ENCODE results near the gene BFSP2.

Gene BFSP2

GRCh38 chr3:133384331-133385027, 15.4 kb upstream of the BFSP2 start:
- no peak for DNase-seq

- DNase-seq: no peak
Measured at GRCh38 chr3:133386876-133387275, 13.0 kb upstream of the BFSP2 start.

GRCh38 chr3:133387341-133387740, 12.5 kb upstream of the BFSP2 start:
- no peak for DNase-seq

- no peak for DNase-seq
Measured at GRCh38 chr3:133388696-133389395, 11.0 kb upstream of the BFSP2 start.

- no peak for DNase-seq
Measured at GRCh38 chr3:133390715-133391114, 9.1 kb upstream of the BFSP2 start.

- DNase-seq: no peak
Measured at GRCh38 chr3:133393204-133393603, 6.7 kb upstream of the BFSP2 start.

- DNase-seq: no peak
Measured at GRCh38 chr3:133393691-133394474, 6.0 kb upstream of the BFSP2 start.

GRCh38 chr3:133394561-133395311, 5.1 kb upstream of the BFSP2 start:
- DNase-seq: no peak

- DNase-seq: no peak
Measured at GRCh38 chr3:133396906-133397305, 3.0 kb upstream of the BFSP2 start.

- no peak for DNase-seq
Measured at GRCh38 chr3:133401374-133402135, 1.7 kb downstream of the BFSP2 start.

GRCh38 chr3:133404920-133405319, 5.1 kb downstream of the BFSP2 start:
- DNase-seq: no peak

- DNase-seq: no peak
Measured at GRCh38 chr3:133408366-133408765, 8.5 kb downstream of the BFSP2 start.

GRCh38 chr3:133408961-133409360, 9.1 kb downstream of the BFSP2 start:
- DNase-seq: no peak

GRCh38 chr3:133410191-133410892, 10.5 kb downstream of the BFSP2 start:
- no peak for DNase-seq

- no peak for DNase-seq
Measured at GRCh38 chr3:133412183-133413132, 12.6 kb downstream of the BFSP2 start.

GRCh38 chr3:133413161-133414020, 13.5 kb downstream of the BFSP2 start:
- DNase-seq: no peak

- no peak for DNase-seq
Measured at GRCh38 chr3:133414021-133414392, 14.2 kb downstream of the BFSP2 start.

GRCh38 chr3:133418361-133418760, 18.5 kb downstream of the BFSP2 start:
- DNase-seq: no peak

- DNase-seq: no peak
Measured at GRCh38 chr3:133419151-133419909, 19.5 kb downstream of the BFSP2 start.
